GM21717 (cell line): Measurements from ENCODE around the gene ANAPC2.

Experiments used
- ATAC-seq: cut with Tn5 transposase; IDR thresholded peaks from one replicate; pipeline ENCODE4 v1.9.1; 2021; ENCODE audit warnings: mild to moderate bottlenecking, moderate library complexity; ENCODE audit not compliant: unreplicated experiment

ANAPC2 gene

GRCh38 chr9:137188490-137189296 lies at the start of gene ANAPC2, which contains the start of gene SSNA1:
TSS of gene ANAPC2 (minus strand) at chr9:137188560. CDS start at chr9:137188532, 28 bp downstream.
TSS of gene SSNA1 (plus strand) at chr9:137188676. CDS start at chr9:137188727, 51 bp downstream.
- ATAC-seq, result peak; percentile 48

GRCh38 chr9:137236936-137237421 lies 48.6 kb upstream of the ANAPC2 start:
- ATAC-seq, result no peak

- no peak for ATAC-seq
Observed at GRCh38 chr9:137236238-137236935, 48.0 kb upstream of the ANAPC2 start.

GRCh38 chr9:137235424-137236237 lies 47.3 kb upstream of the ANAPC2 start:
- no peak for ATAC-seq

- no peak for ATAC-seq
Observed at GRCh38 chr9:137234758-137235423, 46.5 kb upstream of the ANAPC2 start.

- no peak for ATAC-seq
Observed at GRCh38 chr9:137234055-137234697, 45.8 kb upstream of the ANAPC2 start.

GRCh38 chr9:137233143-137233980 lies 45.0 kb upstream of the ANAPC2 start:
- ATAC-seq, result no peak

- no peak for ATAC-seq
Observed at GRCh38 chr9:137232510-137232909, 44.1 kb upstream of the ANAPC2 start.

GRCh38 chr9:137232101-137232500 lies 43.7 kb upstream of the ANAPC2 start:
- no peak for ATAC-seq

- no peak for ATAC-seq
Observed at GRCh38 chr9:137231372-137232039, 43.1 kb upstream of the ANAPC2 start.

GRCh38 chr9:137230705-137231371 lies 42.5 kb upstream of the ANAPC2 start, which contains the start of gene SLC34A3:
TSS of gene SLC34A3 (plus strand) at chr9:137230901. CDS start at chr9:137231703, 802 bp downstream.
- no peak for ATAC-seq

- ATAC-seq, result no peak
Observed at GRCh38 chr9:137229903-137230704, 41.7 kb upstream of the ANAPC2 start.

- ATAC-seq, result no peak
Observed at GRCh38 chr9:137228968-137229896, 40.9 kb upstream of the ANAPC2 start.

- no peak for ATAC-seq
Observed at GRCh38 chr9:137228506-137228967, 40.2 kb upstream of the ANAPC2 start.

GRCh38 chr9:137227853-137228505 lies 39.6 kb upstream of the ANAPC2 start:
- no peak for ATAC-seq
